Hepatocyte (in vitro differentiated cells): Measurements from ENCODE around the gene PDGFA. TPM values are rescaled to one million over a fixed set of nuclear protein-coding genes. Genes with fewer than 3 reads are reported as not detected.

Experiments
- DNase-seq: peaks from one replicate; pipeline ENCODE4 v3.0.0-alpha.2; 2016; ENCODE audit warnings: low spot score
- H2AFZ ChIP-seq: fragments of 200-600 bp; sonication (generic); 2 replicates; pipeline ENCODE4 v1.6.0; 2016; ENCODE audit warnings: antibody characterized with exemption, mild to moderate bottlenecking
- H3K27ac ChIP-seq: fragments of 200-600 bp; sonication (generic); 2 replicates; pipeline ENCODE4 v1.5.1; 2016; ENCODE audit warnings: mild to moderate bottlenecking
- H3K27me3 ChIP-seq: fragments of 200-600 bp; sonication (generic); 2 replicates; pipeline ENCODE4 v1.6.1; 2016
- H3K36me3 ChIP-seq: fragments of 200-600 bp; sonication (generic); replicated peaks from 2 replicates; pipeline ENCODE4 v1.5.1; 2016; ENCODE audit warnings: low read depth; ENCODE audit not compliant: insufficient read depth
- H3K4me1 ChIP-seq: fragments of 200-600 bp; sonication (generic); 2 replicates; pipeline ENCODE4 v1.5.1; 2016; ENCODE audit warnings: mild to moderate bottlenecking, moderate library complexity; ENCODE audit not compliant: insufficient read depth
- H3K4me2 ChIP-seq: fragments of 200-600 bp; sonication (generic); 2 replicates; pipeline ENCODE4 v1.6.0; 2016
- H3K4me3 ChIP-seq: fragments of 200-600 bp; sonication (generic); 2 replicates; pipeline ENCODE4 v1.5.1; 2016; ENCODE audit warnings: mild to moderate bottlenecking
- H3K79me2 ChIP-seq: fragments of 200-600 bp; sonication (generic); 2 replicates; pipeline ENCODE4 v1.6.0; 2017; ENCODE audit warnings: mild to moderate bottlenecking
- H3K9me2 ChIP-seq: fragments of 200-600 bp; sonication (generic); replicated peaks from 2 replicates; pipeline ENCODE4 v1.6.0; 2017; ENCODE audit warnings: mild to moderate bottlenecking; ENCODE audit not compliant: insufficient read depth
- H3K9me3 ChIP-seq: fragments of 200-600 bp; sonication (generic); 2 replicates; pipeline ENCODE4 v1.5.1; 2016; ENCODE audit warnings: low read depth, mild to moderate bottlenecking
- H4K20me1 ChIP-seq: fragments of 200-600 bp; sonication (generic); 2 replicates; pipeline ENCODE4 v1.6.0; 2016; ENCODE audit warnings: mild to moderate bottlenecking; ENCODE audit not compliant: insufficient read depth, poor library complexity, severe bottlenecking
- EZH2 ChIP-seq: fragments of 200-600 bp; sonication (generic); IDR thresholded peaks from 2 replicates; pipeline ENCODE4 v1.6.1; 2016; ENCODE audit warnings: antibody characterized with exemption, mild to moderate bottlenecking, borderline replicate concordance
- EZH2phosphoT487 ChIP-seq: fragments of 200-600 bp; sonication (generic); IDR thresholded peaks from one replicate; pipeline ENCODE4 v1.6.1; 2018; ENCODE audit warnings: antibody characterized with exemption, mild to moderate bottlenecking, low read depth, moderate library complexity; ENCODE audit not compliant: unreplicated experiment, severe bottlenecking
- WGBS: methylation state at CpG from one replicate; pipeline ENCODE4 v1.1.6; 2016; ENCODE audit warnings: low lambda C conversion rate; ENCODE audit errors: missing lambda C conversion rate; 5-methylcytosine and 5-hydroxymethylcytosine counted together
- polyA plus RNA-seq: library from polyadenylated mRNA; unstranded; fragments of >200 nt; fragmentation: Nextera tagmentation; extraction: Ambion mirVana; gene quantifications from 2 replicates; pipeline ENCODE4 v1.2.1, GENCODE V29; 2016
- total RNA-seq: library from RNA; depleted of rRNA; stranded (reverse); fragments of >200 nt; gene quantifications from 2 replicates; pipeline ENCODE4 v1.2.3, GENCODE V29; 2014
- TF ChIP-seq, protein P1 (sequence below): fragments of 200-600 bp; sonication (generic); IDR thresholded peaks from 2 replicates; pipeline ENCODE4 v1.5.1; 2016; ENCODE audit warnings: antibody characterized with exemption, mild to moderate bottlenecking; ENCODE audit not compliant: poor library complexity

The PDGFA gene
- total and polyA plus RNA-seq, 2 experiments from 2014 or later, result 30.7 to 63.1 TPM

DNA sequence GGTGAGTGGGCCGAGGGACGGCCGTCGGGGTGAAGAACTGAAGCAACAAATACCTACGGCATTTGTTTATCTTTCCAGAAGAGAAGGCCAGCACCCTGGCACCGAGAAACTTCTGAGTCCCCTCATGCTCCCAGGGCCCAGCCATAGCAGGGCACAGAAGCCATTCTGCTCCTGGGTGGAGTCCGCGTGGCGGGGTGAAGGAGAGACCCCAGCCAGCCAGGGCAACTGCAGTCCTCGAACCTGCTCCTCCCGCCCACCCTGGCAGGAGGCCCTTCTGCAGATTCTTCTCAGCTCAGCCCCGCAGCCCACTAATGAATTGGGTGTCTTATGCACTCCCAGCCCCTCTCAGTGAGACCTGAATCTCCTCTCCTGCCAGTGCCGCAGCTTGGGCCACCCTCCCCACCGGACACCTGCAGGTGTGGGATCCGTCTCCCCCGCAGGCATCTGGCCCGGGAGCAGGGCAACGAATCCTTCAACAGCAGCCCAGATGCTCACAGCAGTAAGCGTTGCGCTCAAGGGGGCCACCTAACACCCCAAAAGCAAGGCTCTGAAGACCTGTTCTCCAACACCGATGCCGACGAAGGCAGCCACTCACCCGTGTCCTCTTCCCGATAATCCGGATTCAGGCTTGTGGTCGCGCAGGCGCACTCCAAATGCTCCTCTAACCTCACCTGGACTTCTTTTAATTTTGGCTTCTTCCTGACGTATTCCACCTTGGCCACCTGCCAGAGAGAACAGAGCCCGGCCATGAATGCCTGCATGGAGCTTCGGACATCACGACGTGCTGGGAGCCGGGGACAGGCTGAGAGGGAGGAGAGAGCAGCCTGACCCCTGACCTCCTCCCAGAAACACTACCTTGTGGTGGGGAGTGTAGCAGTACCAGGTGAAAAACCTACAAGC lies 18.9 kb downstream of the PDGFA start:
- peaks cover 16% of the 10 kb centered on the region for H3K79me2 ChIP-seq
- no peak overlapping the region for H3K27ac ChIP-seq
- no peaks in the 10 kb centered on the region for H3K9me2 ChIP-seq
- H2AFZ ChIP-seq, result no peak overlapping the region
- DNase-seq, result no peak
- H3K4me1 ChIP-seq, result peaks cover 35% of the 10 kb centered on the region
- H3K36me3 ChIP-seq, result no peaks in the 10 kb centered on the region
- TF ChIP-seq EZH2phosphoT487 (no peak), EZH2 (no peak)
- TF ChIP-seq, protein P1, sequence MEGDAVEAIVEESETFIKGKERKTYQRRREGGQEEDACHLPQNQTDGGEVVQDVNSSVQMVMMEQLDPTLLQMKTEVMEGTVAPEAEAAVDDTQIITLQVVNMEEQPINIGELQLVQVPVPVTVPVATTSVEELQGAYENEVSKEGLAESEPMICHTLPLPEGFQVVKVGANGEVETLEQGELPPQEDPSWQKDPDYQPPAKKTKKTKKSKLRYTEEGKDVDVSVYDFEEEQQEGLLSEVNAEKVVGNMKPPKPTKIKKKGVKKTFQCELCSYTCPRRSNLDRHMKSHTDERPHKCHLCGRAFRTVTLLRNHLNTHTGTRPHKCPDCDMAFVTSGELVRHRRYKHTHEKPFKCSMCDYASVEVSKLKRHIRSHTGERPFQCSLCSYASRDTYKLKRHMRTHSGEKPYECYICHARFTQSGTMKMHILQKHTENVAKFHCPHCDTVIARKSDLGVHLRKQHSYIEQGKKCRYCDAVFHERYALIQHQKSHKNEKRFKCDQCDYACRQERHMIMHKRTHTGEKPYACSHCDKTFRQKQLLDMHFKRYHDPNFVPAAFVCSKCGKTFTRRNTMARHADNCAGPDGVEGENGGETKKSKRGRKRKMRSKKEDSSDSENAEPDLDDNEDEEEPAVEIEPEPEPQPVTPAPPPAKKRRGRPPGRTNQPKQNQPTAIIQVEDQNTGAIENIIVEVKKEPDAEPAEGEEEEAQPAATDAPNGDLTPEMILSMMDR, result no peak
- H3K27me3 ChIP-seq, result no peaks in the 10 kb centered on the region
- H3K9me3 ChIP-seq, result no peaks in the 10 kb centered on the region
- H3K4me2 ChIP-seq, result no peak overlapping the region
- no peak overlapping the region for H3K4me3 ChIP-seq
- no peaks in the 10 kb centered on the region for H4K20me1 ChIP-seq
- WGBS, result 92% methylated on average over 35 of the region's 35 CpGs

DNA sequence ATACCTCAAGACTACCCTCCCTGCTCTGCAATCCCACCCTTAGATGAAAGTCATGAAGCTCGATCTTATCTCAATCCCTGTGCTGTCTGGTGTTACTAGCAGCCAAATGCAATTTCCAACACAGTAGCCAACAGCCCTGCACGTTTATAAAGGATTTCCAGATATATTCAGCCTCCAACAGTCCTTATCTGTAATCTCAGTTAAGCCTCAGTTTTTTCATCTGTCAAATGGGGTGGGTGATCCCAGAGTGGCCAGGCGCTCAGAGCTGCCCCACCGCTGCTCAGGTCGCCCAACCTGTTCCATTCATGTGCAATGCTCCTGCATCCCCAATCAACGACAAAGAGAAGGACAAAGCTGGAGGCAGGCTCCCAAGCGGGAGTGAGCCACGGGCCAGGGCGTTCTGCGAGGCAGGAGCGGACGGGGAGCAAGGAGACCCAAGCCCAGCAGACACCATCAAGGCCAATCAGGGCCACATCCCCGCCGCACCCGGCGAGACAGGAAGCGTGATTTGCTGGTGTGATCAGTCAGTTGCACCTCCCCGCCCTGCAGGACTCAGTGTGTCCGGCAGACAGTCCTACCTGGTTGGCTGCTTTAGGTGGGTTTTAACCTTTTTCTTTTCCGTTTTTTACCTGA lies 19.7 kb downstream of the PDGFA start:
- 96% methylated on average over 20 of the region's 20 CpGs for whole genome bisulfite sequencing
- DNase-seq, result no peak
- Histone ChIP-seq H3K4me3 (no peak overlapping the region), H2AFZ (no peak overlapping the region), H3K79me2 (peaks cover 12% of the 10 kb centered on the region), H3K27ac (no peak overlapping the region), H3K4me2 (no peak overlapping the region), H3K4me1 (peaks cover 27% of the 10 kb centered on the region), H3K36me3 (no peaks in the 10 kb centered on the region), H4K20me1 (no peaks in the 10 kb centered on the region), H3K9me2 (no peaks in the 10 kb centered on the region), H3K9me3 (no peaks in the 10 kb centered on the region), H3K27me3 (no peaks in the 10 kb centered on the region)
- TF ChIP-seq, protein P1, result no peak
- no peak for TF ChIP-seq EZH2
- TF ChIP-seq EZH2phosphoT487, result no peak

DNA sequence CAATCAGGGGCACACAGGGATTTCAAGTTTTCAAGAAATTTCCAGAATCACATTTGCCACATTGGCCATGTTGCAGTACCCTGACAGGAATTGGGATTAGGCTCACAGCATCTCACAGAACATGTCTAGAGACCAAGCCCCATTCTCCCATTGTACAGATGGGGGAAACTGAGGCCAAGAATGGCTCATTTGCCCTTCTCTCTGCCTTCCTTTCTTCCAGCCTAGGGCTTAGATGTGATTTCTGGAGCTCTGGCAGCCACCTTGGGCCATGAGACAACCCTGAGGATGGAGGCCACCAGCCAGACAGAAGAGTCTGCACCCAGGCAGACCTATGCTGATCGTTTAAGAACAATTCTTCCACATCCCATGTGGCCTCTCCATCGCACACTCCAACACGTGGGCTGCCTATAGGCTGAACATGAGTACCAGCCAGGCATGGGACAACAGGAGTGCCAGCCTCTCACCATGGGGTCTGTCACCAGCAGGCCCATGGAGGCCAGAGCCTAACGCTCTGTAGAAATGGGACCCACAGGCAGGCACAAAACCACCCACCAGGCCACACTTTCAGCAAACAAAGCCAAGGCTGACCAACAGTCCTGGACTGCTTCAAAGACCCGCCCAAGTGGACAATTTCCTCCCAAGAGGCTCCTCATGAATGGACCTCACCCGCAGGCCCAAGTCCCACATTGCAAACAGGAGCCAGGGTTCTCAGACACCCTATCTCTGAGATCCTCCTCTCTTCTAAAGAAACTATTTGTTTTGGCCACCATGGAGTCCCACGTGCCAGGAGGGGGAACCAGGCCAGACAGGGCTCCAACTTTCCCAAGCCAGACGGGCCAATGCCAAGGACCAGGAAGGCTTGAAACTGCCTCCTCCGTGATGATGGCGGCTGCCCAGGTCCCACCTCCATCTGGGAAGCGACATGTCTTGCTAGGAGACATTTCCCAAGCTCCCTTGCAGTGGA lies 20.7 kb downstream of the PDGFA start:
- no peaks in the 10 kb centered on the region for H3K27me3 ChIP-seq
- H3K9me2 ChIP-seq, result no peaks in the 10 kb centered on the region
- no peaks in the 10 kb centered on the region for H3K36me3 ChIP-seq
- WGBS, result 94% methylated on average over 11 of the region's 11 CpGs
- no peak overlapping the region for H3K27ac ChIP-seq
- H3K79me2 ChIP-seq, result peaks cover 12% of the 10 kb centered on the region
- TF ChIP-seq, protein P1, result no peak
- TF ChIP-seq EZH2 (no peak), EZH2phosphoT487 (no peak)
- no peaks in the 10 kb centered on the region for H3K9me3 ChIP-seq
- no peaks in the 10 kb centered on the region for H4K20me1 ChIP-seq
- no peak overlapping the region for H2AFZ ChIP-seq
- no peak overlapping the region for H3K4me3 ChIP-seq
- DNase-seq, result no peak
- H3K4me1 ChIP-seq, result peaks cover 17% of the 10 kb centered on the region
- H3K4me2 ChIP-seq, result no peak overlapping the region
